ENCODE results near the gene PCDH12. TPM values are rescaled to one million over a fixed set of nuclear protein-coding genes. Genes with fewer than 3 reads are reported as not detected.

The PCDH12 gene
- polyA plus RNA-seq, 3 donors = 0.20 to 1.2 (median 0.90) TPM

GRCh38 chr5:141933151-141933550, 24.9 kb downstream of the PCDH12 start:
- Histone ChIP-seq H2AFZ (ENCODE audit: insufficient read depth, low read depth, low read length, poor library complexity, severe bottlenecking) (no peak overlapping the region), H3K9me3 (replicated peaks in 1 of 2; ENCODE audit: control insufficient read depth in 1 of 2, insufficient read depth in 1 of 2, low read length in 2 of 2) (no peaks in the 10 kb centered on the region), H3K36me3 (replicated peaks in 1 of 2; ENCODE audit: control insufficient read depth in 1 of 2, insufficient read depth in 2 of 2, low read length in 2 of 2) (peaks cover 93 to 96% of the 10 kb centered on the region in 2 donors), H3K4me3 (replicated peaks in 1 of 3; ENCODE audit: low read depth in 2 of 3, low read length in 3 of 3) (no peak overlapping the region), H3K27me3 (ENCODE audit: control insufficient read depth in 2 of 2, insufficient read depth in 2 of 2, low read length in 2 of 2) (no peaks in the 10 kb centered on the region), H4K20me1 (ENCODE audit: insufficient read depth, low read length) (peaks cover 10% of the 10 kb centered on the region), H3K27ac (ENCODE audit: low read depth in 1 of 2, low read length in 2 of 2) (no peak overlapping the region), H3K4me2 (replicated peaks; ENCODE audit: extremely low read depth, low read length, poor library complexity, severe bottlenecking) (no peak overlapping the region), H3K9ac (ENCODE audit: insufficient read depth, low read length, poor library complexity, severe bottlenecking) (no peak overlapping the region), H3K79me2 (ENCODE audit: insufficient read depth, low read length) (no peaks in the 10 kb centered on the region), H3K4me1 (ENCODE audit: control insufficient read depth in 1 of 2, insufficient read depth in 2 of 2, low read length in 2 of 2) (no peaks in the 10 kb centered on the region)
- Mint-ChIP-seq H3K9me3 (peaks cover 0 to 1% (median 0%) of the 10 kb centered on the region in 7 donors), H3K27ac (no peak overlapping the region), H3K4me3 (no peak overlapping the region), H3K4me1 (no peaks in the 10 kb centered on the region), H3K27me3 (ENCODE audit: low read depth in 3 of 3) (peaks cover 0 to 2% (median 0%) of the 10 kb centered on the region in 3 donors), H3K36me3 (peaks cover 87 to 97% of the 10 kb centered on the region in 2 donors)
- WGBS (ENCODE audit: insufficient coverage) = 98% methylated on average over 6 of the region's 7 CpGs
- intact Hi-C loops (cut with micrococcal nuclease) = no loop called here
- no peak for TF ChIP-seq CTCF (IDR thresholded peaks at IDR 0.05)
- no peak for DNase-seq

GRCh38 chr5:141931694-141932093, 26.3 kb downstream of the PCDH12 start:
- H3K79me2 ChIP-seq (ENCODE audit: insufficient read depth, low read length) = no peaks in the 10 kb centered on the region
- intact Hi-C loops (cut with micrococcal nuclease) = no loop called here
- no peak overlapping the region for H3K4me2 ChIP-seq (replicated peaks; ENCODE audit: extremely low read depth, low read length, poor library complexity, severe bottlenecking)
- H3K4me3 ChIP-seq (replicated peaks in 1 of 3; ENCODE audit: low read depth in 2 of 3, low read length in 3 of 3) = no peak overlapping the region
- peaks cover 97 to 98% of the 10 kb centered on the region in 2 donors for H3K36me3 ChIP-seq (replicated peaks in 1 of 2; ENCODE audit: control insufficient read depth in 1 of 2, insufficient read depth in 2 of 2, low read length in 2 of 2)
- TF ChIP-seq CTCF (IDR thresholded peaks at IDR 0.05) = no peak
- Mint-ChIP-seq H3K4me3 (no peak overlapping the region), H3K4me1 (peaks cover 8% of the 10 kb centered on the region), H3K9me3 (peaks cover 0 to 1% (median 0%) of the 10 kb centered on the region in 7 donors), H3K27ac (no peak overlapping the region), H3K36me3 (peaks cover 93 to 100% of the 10 kb centered on the region in 2 donors), H3K27me3 (ENCODE audit: low read depth in 3 of 3) (peaks cover 0 to 2% (median 0%) of the 10 kb centered on the region in 3 donors)
- H2AFZ ChIP-seq (ENCODE audit: insufficient read depth, low read depth, low read length, poor library complexity, severe bottlenecking) = no peak overlapping the region
- H4K20me1 ChIP-seq (ENCODE audit: insufficient read depth, low read length) = peaks cover 24% of the 10 kb centered on the region
- H3K27ac ChIP-seq (ENCODE audit: low read depth in 1 of 2, low read length in 2 of 2) = no peak overlapping the region
- H3K9ac ChIP-seq (ENCODE audit: insufficient read depth, low read length, poor library complexity, severe bottlenecking) = no peak overlapping the region
- DNase-seq = no peak
- 100% methylated on average over 3 of the region's 5 CpGs for WGBS (ENCODE audit: insufficient coverage)
- H3K27me3 ChIP-seq (ENCODE audit: control insufficient read depth in 2 of 2, insufficient read depth in 2 of 2, low read length in 2 of 2) = no peaks in the 10 kb centered on the region
- no peaks in the 10 kb centered on the region for H3K4me1 ChIP-seq (ENCODE audit: control insufficient read depth in 1 of 2, insufficient read depth in 2 of 2, low read length in 2 of 2)
- no peaks in the 10 kb centered on the region for H3K9me3 ChIP-seq (replicated peaks in 1 of 2; ENCODE audit: control insufficient read depth in 1 of 2, insufficient read depth in 1 of 2, low read length in 2 of 2)

All from CD14-positive monocyte (primary cell).